H1 (cell line): ENCODE data around the gene ABHD6. TPM values are rescaled to one million over a fixed set of nuclear protein-coding genes. Genes with fewer than 3 reads are reported as not detected.

Experiments used
- BRCA1 ChIP-seq: IDR thresholded peaks from 2 replicates; pipeline ENCODE4 v1.6.1; 2012; ENCODE audit warnings: low read depth, low read length, improper control_type of control experiment
- EP300 ChIP-seq, 2 experiments: IDR thresholded peaks; 1 replicate in 1 of 2; 2 replicates in 1 of 2; pipeline ENCODE4 v1.6.1; 2011 to 2012; ENCODE audit warnings: low read depth in 2 of 2, low read length in 2 of 2, mild to moderate bottlenecking in 2 of 2, borderline replicate concordance in 1 of 2, inconsistent platforms in 1 of 2, moderate library complexity in 1 of 2
- FOSL1 ChIP-seq: IDR thresholded peaks from 2 replicates; pipeline ENCODE4 v1.6.1; 2011; ENCODE audit warnings: mild to moderate bottlenecking, low read depth, low read length, moderate library complexity; ENCODE audit not compliant: insufficient read depth
- RBBP5 ChIP-seq: IDR thresholded peaks from 2 replicates; pipeline ENCODE4 v1.7.1; 2012; ENCODE audit warnings: low read depth, mild to moderate bottlenecking, inconsistent platforms, low read length, moderate library complexity, borderline replicate concordance
- SIX5 ChIP-seq: IDR thresholded peaks from 2 replicates; pipeline ENCODE4 v1.6.1; 2011; ENCODE audit warnings: mild to moderate bottlenecking, low read depth, low read length
- polyA plus RNA-seq, 7 experiments: library from polyadenylated mRNA; depleted of rRNA in 3 of 7; stranded (reverse) in 5 of 7; unstranded in 2 of 7; fragments of >200 nt in 5 of 7; fragments of 200-250 nt in 2 of 7; gene quantifications; 1 replicate in 5 of 7; 2 replicates in 1 of 7; 4 replicates in 1 of 7; pipeline versions ENCODE4 v1.2.1 to v1.2.3, GENCODE V29; 2011 to 2013; ENCODE audit warnings: missing spikeins in 2 of 7, mixed read lengths in 2 of 7
- total RNA-seq: library from RNA; stranded (reverse); fragmentation: NEBNext Ultra II Directional; extraction: Animal tissue kit (Norgen Biotek cat#: 25700); gene quantifications from 2 replicates; pipeline ENCODE4 v1.2.1, GENCODE V29; 2021
- TF ChIP-seq, protein P1 (sequence below): fragments of 300-600 bp; sonication (generic); IDR thresholded peaks from 2 replicates; pipeline ENCODE4 v1.7.1; 2012; ENCODE audit warnings: low read length, moderate library complexity, mild to moderate bottlenecking, inconsistent platforms; ENCODE audit not compliant: insufficient replicate concordance
- TF ChIP-seq, protein P2 (sequence below): IDR thresholded peaks from 2 replicates; pipeline ENCODE4 v1.6.1; 2011; ENCODE audit warnings: low read depth, mild to moderate bottlenecking, low read length; ENCODE audit not compliant: insufficient read depth

Gene ABHD6
- total and polyA plus RNA-seq, 2 of the 8 experiments (the other 6 are each of a cell fraction or from before 2014, with no cell fraction given) = 5.9 to 6.6 TPM

DNA sequence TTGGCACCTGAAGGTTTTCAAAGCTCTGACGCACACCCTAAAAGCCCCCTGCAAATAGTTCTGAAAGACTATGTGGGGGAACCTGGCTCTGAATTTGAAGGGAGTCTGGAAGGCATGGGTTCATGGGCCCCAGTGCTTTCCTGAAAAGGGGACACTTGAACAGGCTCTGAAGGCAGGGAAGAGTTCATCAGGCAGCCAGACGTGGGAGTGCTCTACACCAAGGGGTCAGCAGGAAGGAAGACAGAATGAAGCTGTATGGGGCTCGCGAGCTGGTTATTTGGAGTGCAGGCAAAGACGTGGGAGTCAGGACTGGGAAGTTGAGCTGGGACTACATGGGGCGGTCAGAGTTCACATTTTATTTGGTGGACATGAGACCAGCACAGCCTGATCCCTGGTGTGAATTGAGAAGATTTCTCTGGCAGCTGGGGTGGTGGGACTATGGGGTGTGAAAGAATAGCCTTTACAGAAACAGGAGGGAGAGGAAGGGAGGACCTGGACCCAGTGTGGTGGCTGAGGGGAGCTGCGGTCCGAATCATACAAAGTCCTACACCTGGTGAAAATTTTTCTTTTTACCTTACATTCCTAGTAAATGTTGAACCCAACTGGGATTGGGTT, 12.6 kb downstream of the ABHD6 start (continued):
- TF ChIP-seq, protein P1, sequence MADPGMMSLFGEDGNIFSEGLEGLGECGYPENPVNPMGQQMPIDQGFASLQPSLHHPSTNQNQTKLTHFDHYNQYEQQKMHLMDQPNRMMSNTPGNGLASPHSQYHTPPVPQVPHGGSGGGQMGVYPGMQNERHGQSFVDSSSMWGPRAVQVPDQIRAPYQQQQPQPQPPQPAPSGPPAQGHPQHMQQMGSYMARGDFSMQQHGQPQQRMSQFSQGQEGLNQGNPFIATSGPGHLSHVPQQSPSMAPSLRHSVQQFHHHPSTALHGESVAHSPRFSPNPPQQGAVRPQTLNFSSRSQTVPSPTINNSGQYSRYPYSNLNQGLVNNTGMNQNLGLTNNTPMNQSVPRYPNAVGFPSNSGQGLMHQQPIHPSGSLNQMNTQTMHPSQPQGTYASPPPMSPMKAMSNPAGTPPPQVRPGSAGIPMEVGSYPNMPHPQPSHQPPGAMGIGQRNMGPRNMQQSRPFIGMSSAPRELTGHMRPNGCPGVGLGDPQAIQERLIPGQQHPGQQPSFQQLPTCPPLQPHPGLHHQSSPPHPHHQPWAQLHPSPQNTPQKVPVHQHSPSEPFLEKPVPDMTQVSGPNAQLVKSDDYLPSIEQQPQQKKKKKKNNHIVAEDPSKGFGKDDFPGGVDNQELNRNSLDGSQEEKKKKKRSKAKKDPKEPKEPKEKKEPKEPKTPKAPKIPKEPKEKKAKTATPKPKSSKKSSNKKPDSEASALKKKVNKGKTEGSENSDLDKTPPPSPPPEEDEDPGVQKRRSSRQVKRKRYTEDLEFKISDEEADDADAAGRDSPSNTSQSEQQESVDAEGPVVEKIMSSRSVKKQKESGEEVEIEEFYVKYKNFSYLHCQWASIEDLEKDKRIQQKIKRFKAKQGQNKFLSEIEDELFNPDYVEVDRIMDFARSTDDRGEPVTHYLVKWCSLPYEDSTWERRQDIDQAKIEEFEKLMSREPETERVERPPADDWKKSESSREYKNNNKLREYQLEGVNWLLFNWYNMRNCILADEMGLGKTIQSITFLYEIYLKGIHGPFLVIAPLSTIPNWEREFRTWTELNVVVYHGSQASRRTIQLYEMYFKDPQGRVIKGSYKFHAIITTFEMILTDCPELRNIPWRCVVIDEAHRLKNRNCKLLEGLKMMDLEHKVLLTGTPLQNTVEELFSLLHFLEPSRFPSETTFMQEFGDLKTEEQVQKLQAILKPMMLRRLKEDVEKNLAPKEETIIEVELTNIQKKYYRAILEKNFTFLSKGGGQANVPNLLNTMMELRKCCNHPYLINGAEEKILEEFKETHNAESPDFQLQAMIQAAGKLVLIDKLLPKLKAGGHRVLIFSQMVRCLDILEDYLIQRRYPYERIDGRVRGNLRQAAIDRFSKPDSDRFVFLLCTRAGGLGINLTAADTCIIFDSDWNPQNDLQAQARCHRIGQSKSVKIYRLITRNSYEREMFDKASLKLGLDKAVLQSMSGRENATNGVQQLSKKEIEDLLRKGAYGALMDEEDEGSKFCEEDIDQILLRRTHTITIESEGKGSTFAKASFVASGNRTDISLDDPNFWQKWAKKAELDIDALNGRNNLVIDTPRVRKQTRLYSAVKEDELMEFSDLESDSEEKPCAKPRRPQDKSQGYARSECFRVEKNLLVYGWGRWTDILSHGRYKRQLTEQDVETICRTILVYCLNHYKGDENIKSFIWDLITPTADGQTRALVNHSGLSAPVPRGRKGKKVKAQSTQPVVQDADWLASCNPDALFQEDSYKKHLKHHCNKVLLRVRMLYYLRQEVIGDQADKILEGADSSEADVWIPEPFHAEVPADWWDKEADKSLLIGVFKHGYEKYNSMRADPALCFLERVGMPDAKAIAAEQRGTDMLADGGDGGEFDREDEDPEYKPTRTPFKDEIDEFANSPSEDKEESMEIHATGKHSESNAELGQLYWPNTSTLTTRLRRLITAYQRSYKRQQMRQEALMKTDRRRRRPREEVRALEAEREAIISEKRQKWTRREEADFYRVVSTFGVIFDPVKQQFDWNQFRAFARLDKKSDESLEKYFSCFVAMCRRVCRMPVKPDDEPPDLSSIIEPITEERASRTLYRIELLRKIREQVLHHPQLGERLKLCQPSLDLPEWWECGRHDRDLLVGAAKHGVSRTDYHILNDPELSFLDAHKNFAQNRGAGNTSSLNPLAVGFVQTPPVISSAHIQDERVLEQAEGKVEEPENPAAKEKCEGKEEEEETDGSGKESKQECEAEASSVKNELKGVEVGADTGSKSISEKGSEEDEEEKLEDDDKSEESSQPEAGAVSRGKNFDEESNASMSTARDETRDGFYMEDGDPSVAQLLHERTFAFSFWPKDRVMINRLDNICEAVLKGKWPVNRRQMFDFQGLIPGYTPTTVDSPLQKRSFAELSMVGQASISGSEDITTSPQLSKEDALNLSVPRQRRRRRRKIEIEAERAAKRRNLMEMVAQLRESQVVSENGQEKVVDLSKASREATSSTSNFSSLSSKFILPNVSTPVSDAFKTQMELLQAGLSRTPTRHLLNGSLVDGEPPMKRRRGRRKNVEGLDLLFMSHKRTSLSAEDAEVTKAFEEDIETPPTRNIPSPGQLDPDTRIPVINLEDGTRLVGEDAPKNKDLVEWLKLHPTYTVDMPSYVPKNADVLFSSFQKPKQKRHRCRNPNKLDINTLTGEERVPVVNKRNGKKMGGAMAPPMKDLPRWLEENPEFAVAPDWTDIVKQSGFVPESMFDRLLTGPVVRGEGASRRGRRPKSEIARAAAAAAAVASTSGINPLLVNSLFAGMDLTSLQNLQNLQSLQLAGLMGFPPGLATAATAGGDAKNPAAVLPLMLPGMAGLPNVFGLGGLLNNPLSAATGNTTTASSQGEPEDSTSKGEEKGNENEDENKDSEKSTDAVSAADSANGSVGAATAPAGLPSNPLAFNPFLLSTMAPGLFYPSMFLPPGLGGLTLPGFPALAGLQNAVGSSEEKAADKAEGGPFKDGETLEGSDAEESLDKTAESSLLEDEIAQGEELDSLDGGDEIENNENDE = no peak
- TF ChIP-seq, protein P2, sequence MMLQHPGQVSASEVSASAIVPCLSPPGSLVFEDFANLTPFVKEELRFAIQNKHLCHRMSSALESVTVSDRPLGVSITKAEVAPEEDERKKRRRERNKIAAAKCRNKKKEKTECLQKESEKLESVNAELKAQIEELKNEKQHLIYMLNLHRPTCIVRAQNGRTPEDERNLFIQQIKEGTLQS = no peak
- no peak for TF ChIP-seq FOSL1
- TF ChIP-seq SIX5 = no peak
- no peak for TF ChIP-seq EP300 (IDR thresholded peaks at IDR 0.05; ENCODE audit: borderline replicate concordance in 1 of 2, low read depth in 2 of 2, low read length in 2 of 2)
- no peak for TF ChIP-seq BRCA1
- no peak for TF ChIP-seq RBBP5
